Upper lobe of left lung (tissue), 6 donors: ENCODE measurements around the gene C10orf67. TPM values are rescaled to one million over a fixed set of nuclear protein-coding genes. Genes with fewer than 3 reads are reported as not detected.
"Not testable (repeated sequence)": the region's sequence is repeated elsewhere in the genome, so short reads cannot be mapped to it uniquely, and the experiment has no call there.

Experiments used
- ATAC-seq, 2 donors: fragments of 200-7000 bp; cut with Tn5 transposase; one replicate each; pipeline ENCODE4 v1.9.1; 2022; ENCODE audit warnings: mild to moderate bottlenecking in 2 of 2, moderate library complexity in 2 of 2; ENCODE audit not compliant: low FRiP score in 2 of 2
- DNase-seq, 2 donors: peaks; one replicate each; pipeline ENCODE4 v3.0.0-alpha.2; 2019 to 2020
- H3K27ac ChIP-seq, 4 donors: fragments of 200-600 bp; sonication (generic); one replicate each; pipeline ENCODE4 v1.5.1; 2016 to 2019
- H3K27me3 ChIP-seq, 4 donors: fragments of 200-600 bp; sonication (generic); one replicate each; pipeline ENCODE4 v1.5.1; 2017 to 2019
- H3K36me3 ChIP-seq, 4 donors: fragments of 200-600 bp; sonication (generic); one replicate each; pipeline ENCODE4 v1.5.1; 2016 to 2019
- H3K4me1 ChIP-seq, 4 donors: fragments of 200-600 bp; sonication (generic); one replicate each; pipeline ENCODE4 v1.5.1; 2018 to 2019
- H3K4me3 ChIP-seq, 4 donors: fragments of 200-600 bp; sonication (generic); one replicate each; pipeline ENCODE4 v1.5.1; 2017 to 2019; ENCODE audit warnings: mild to moderate bottlenecking in 2 of 4, moderate library complexity in 1 of 4
- H3K9me3 ChIP-seq, 4 donors: fragments of 200-600 bp; sonication (generic); one replicate each; pipeline ENCODE4 v1.5.1; 2018 to 2019
- CTCF ChIP-seq, 6 experiments: fragments of 450-650 bp in 4 of 6; fragments of 200-600 bp in 2 of 6; sonication (generic) in 2 of 6; IDR thresholded peaks; one replicate each; pipeline ENCODE4 v1.5.1; 2016 to 2019; ENCODE audit warnings: antibody characterized with exemption in 6 of 6
- EP300 ChIP-seq, 4 donors: sonication (generic); formaldehyde crosslinking; IDR thresholded peaks; one replicate each; pipeline ENCODE4 v1.5.1; 2017; ENCODE audit warnings: antibody characterized with exemption in 4 of 4, control low read depth in 2 of 4
- POLR2A ChIP-seq, 4 donors: fragments of 450-650 bp; IDR thresholded peaks; one replicate each; pipeline ENCODE4 v1.5.1; 2016 to 2017; ENCODE audit warnings: antibody characterized with exemption in 4 of 4, mild to moderate bottlenecking in 2 of 4
- POLR2AphosphoS5 ChIP-seq, 2 donors: sonication (generic); formaldehyde crosslinking; IDR thresholded peaks; one replicate each; pipeline ENCODE4 v1.5.1; 2017; ENCODE audit warnings: antibody characterized with exemption in 2 of 2
- WGBS, 2 donors: methylation state at CpG; one replicate each; pipeline ENCODE4 v1.1.5; 2017 to 2018; 5-methylcytosine and 5-hydroxymethylcytosine counted together
- total RNA-seq, 6 donors: library from RNA; depleted of rRNA in 4 of 6; stranded (reverse); fragments of >200 nt in 4 of 6; gene quantifications; one replicate each; pipeline versions ENCODE4 v1.1.0 to v1.2.1, GENCODE V29; 2016 to 2021
- donor health status: DM: no; HTN: no; CAD: no; lungs with moderate emphysema.
- donor health status: DM: no; HTN: yes; CAD: no; lungs with severe emphysema.

Gene C10orf67
- 1 to 10 TPM; 1.7 to 7.3 (median 4.2) TPM for total RNA-seq

DNA sequence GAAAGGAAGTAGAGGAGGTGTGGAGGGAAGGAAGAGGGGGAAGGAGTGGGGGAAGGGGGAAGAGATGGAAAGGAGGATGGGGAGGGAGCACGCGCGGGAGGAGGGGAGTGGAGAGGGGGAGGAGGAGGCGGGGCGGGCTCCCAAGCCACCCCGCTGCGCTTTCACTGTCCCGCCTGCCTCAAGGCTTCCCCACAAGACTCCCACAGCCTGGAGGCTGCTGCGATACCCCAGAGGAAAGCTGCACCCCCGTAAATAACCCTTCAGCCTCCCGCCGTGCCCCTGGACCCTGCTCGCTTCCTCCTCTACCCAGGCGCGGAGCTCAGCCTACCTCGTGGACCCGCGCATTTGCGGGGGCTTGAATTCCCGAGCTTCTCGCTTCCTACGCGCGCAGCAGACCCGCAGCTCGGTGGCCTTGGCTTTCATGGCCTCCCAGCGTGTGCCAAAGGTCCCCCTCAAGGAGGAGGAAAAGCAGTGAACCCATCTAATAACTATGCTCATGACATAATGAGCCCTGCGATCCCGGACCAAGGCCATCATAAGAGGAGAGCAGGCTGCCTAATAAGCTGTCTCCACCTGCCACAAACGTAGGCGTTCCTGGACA, at the start of gene C10orf67:
TSS of gene C10orf67 (minus strand) at position 557 of the 601 bp plus-strand sequence. CDS start at position 534, 23 bp downstream.
- peak in 1 of 2 donors; percentile 59 for ATAC-seq
- peak; percentile 26 to 79 for DNase-seq

GRCh38 chr10:23391821-23392220, 47.2 kb upstream of the C10orf67 start:
- DNase-seq (no peak), ATAC-seq (no peak)
- Histone ChIP-seq H3K27ac (no peak overlapping the region), H3K27me3 (no peaks in the 10 kb centered on the region), H3K4me3 (no peak overlapping the region), H3K4me1 (no peaks in the 10 kb centered on the region), H3K36me3 (no peaks in the 10 kb centered on the region), H3K9me3 (no peaks in the 10 kb centered on the region)
- 78 to 87% methylated on average over 2 of the region's 2 CpGs for WGBS, 2 donors
- TF ChIP-seq EP300 (IDR thresholded peaks at IDR 0.05) = no peak
- no peak for TF ChIP-seq POLR2AphosphoS5 (IDR thresholded peaks at IDR 0.05)
- no peak for TF ChIP-seq CTCF (IDR thresholded peaks at IDR 0.05)
- TF ChIP-seq POLR2A (IDR thresholded peaks at IDR 0.05) = no peak

More for the DNA sequence above, at the start of gene C10orf67:
- Histone ChIP-seq H3K27me3 (peaks cover 0 to 4% (median 0%) of the 10 kb centered on the region in 4 donors), H3K9me3 (no peaks in the 10 kb centered on the region), H3K4me3 (peak within 1 kb of the TSS in 3 of 4 donors; percentile 36 to 47 (median 42)), H3K36me3 (no peaks in the 10 kb centered on the region), H3K27ac (peak within 1 kb of the TSS; percentile 57 to 71 (median 68)), H3K4me1 (peaks cover 7 to 11% (median 10%) of the 10 kb centered on the region in 4 donors)
- TF ChIP-seq EP300 (IDR thresholded peaks at IDR 0.05) (no peak), POLR2A (IDR thresholded peaks at IDR 0.05) (peak in 1 of 4 donors; percentile 8), POLR2AphosphoS5 (IDR thresholded peaks at IDR 0.05) (no peak), CTCF (IDR thresholded peaks at IDR 0.05) (no peak)
- WGBS, 2 donors = 5 to 8% methylated on average over 12 to 24 of the region's 31 CpGs

- no peaks in the 10 kb centered on the region for H3K4me1 ChIP-seq
- ATAC-seq = no peak
- H3K9me3 ChIP-seq = no peaks in the 10 kb centered on the region
- no peaks in the 10 kb centered on the region for H3K27me3 ChIP-seq
- H3K27ac ChIP-seq = no peak overlapping the region
- no peaks in the 10 kb centered on the region for H3K36me3 ChIP-seq
- TF ChIP-seq CTCF (IDR thresholded peaks at IDR 0.05) = no peak
- no peak for TF ChIP-seq POLR2A (IDR thresholded peaks at IDR 0.05)
- TF ChIP-seq POLR2AphosphoS5 (IDR thresholded peaks at IDR 0.05) = no peak
- no peak for TF ChIP-seq EP300 (IDR thresholded peaks at IDR 0.05)
- WGBS, 2 donors = 88% methylated on average over 4 of the region's 4 CpGs
- H3K4me3 ChIP-seq = no peak overlapping the region
- DNase-seq = no peak
These were observed 46.2 kb upstream of the C10orf67 start for GRCh38 chr10:23390809-23391208.

DNA sequence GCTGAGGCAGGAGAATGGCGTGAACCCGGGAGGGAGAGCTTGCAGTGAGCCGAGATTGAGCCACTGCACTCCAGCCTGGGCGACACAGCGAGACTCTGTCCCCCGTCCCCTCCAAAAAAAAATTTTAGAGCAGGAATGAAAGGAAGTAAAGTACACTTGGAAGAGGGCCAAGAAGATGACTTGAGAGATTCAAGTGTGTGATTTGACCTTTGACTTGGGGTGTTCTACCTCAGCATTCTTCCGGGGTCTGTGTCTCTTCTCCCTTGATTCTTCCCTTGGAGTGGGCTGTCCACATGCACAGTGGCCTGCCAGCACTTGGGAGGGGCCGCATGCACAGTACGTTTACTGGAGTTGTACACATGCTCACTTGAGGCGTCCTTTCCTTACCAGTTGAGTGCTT, 45.8 kb upstream of the C10orf67 start:
- not testable (repeated sequence) for DNase-seq, H3K9me3 ChIP-seq, ATAC-seq, H3K4me1 ChIP-seq, H3K36me3 ChIP-seq, H3K27me3 ChIP-seq, H3K4me3 ChIP-seq, H3K27ac ChIP-seq
- 83 to 87% methylated on average over 10 of the region's 10 CpGs for WGBS, 2 donors

DNA sequence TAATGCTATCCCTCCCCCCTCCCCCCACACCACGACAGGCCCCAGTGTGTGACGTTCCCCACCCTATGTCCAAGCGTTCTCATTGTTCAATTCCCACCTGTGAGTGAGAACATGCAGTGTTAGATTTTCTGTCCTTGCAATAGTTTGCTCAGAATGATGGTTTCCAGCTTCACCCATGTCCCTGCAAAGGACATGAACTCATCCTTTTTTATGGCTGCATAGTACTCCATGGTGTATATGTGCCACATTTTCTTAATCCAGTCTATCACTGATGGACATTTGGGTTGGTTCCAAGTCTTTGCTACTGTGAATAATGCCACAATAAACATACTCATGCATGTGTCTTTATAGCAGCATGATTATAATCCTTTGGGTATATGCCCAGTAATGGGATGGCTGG, 42.9 kb upstream of the C10orf67 start:
- not testable (repeated sequence) for H3K27ac ChIP-seq, H3K27me3 ChIP-seq, H3K4me3 ChIP-seq, H3K36me3 ChIP-seq, ATAC-seq, H3K9me3 ChIP-seq, H3K4me1 ChIP-seq, DNase-seq
- 97 to 100% methylated on average over 1 to 3 of the region's 3 CpGs for WGBS, 2 donors

DNA sequence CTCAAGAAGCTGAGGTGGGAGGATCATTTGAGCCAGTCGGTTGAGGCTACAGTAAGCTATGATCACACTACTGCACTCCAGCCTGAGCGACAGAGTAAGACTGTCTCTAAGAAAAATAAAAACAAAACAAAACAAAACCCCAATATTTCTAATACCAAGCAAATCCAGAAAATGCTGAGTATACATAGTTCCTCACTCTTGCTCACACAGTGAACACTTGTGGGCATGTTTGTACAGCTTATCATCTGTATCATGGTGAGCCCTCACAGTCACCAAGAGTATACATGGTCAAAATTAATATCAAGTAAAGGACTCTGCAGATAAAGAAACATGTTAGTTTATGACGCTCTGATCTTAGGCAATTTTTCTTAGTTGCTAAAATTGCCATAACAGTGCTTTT, 41.5 kb upstream of the C10orf67 start:
- no peaks in the 10 kb centered on the region for H3K27me3 ChIP-seq
- 84 to 85% methylated on average over 3 of the region's 3 CpGs for WGBS, 2 donors
- no peaks in the 10 kb centered on the region for H3K9me3 ChIP-seq
- H3K36me3 ChIP-seq = no peaks in the 10 kb centered on the region
- H3K4me3 ChIP-seq = no peak overlapping the region
- no peak for ATAC-seq
- no peaks in the 10 kb centered on the region for H3K4me1 ChIP-seq
- TF ChIP-seq POLR2A (IDR thresholded peaks at IDR 0.05) (no peak), POLR2AphosphoS5 (IDR thresholded peaks at IDR 0.05) (no peak), EP300 (IDR thresholded peaks at IDR 0.05) (no peak), CTCF (IDR thresholded peaks at IDR 0.05) (no peak)
- no peak for DNase-seq
- H3K27ac ChIP-seq = no peak overlapping the region
